ENCODE data around the gene AKIP1.
A peak's percentile ranks its signal among the peaks of the same experiment; 100 is the strongest.
"Not testable (repeated sequence)": the region's sequence is repeated elsewhere in the genome, so short reads cannot be mapped to it uniquely, and the experiment has no call there.

AKIP1 gene

DNA sequence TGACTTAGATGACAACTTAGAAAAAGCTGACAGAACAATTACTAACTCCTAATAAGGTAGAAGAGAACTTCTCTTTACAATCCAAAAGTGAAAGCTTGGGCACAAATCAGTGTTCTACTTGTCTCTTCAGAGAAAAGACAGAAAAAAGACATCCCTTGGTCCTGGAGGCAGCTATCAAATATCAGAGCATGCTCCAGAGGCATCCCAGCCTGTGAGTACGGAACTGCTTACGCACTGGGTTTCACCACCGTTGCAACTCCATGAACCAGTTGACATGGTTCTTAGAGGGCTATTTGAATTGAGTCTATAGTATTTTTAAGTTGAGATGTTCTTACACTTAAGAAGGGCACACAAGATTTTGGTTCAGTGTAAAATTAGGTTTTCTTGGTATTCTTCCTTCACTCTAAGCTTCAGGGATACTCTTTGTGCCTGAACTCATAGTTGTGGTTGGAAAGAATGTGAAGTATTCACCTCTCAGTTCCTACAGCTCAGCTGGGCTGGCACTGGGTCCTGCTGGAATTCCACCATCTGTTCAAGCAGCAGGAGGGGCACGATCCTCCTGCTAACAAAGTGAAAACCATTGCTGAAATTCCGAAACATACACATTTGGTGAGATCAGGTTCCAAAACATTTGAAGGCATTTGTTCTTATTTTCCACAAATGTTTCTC lies 6.3 kb downstream of the AKIP1 start:
- no peak for DNase-seq

DNA sequence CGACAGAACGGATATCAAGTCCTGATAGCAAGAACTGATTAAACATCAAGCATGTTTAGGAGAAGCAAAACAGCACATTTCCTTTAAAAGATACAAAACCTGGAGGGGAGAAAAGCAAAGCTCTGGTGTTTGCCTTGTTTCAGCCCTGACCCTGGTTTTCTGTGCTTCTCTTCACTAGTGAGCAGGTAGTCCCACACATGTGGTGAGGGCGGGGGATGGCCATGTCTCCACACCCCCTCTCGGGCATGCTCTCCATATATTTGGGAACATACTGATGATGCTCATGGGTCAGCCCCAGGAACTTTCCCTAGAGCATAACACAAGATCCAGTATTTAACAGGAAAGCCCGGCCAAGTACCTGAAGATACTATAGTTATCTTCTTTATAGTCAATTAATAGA lies 11.7 kb downstream of the AKIP1 start:
- no peak for DNase-seq

DNA sequence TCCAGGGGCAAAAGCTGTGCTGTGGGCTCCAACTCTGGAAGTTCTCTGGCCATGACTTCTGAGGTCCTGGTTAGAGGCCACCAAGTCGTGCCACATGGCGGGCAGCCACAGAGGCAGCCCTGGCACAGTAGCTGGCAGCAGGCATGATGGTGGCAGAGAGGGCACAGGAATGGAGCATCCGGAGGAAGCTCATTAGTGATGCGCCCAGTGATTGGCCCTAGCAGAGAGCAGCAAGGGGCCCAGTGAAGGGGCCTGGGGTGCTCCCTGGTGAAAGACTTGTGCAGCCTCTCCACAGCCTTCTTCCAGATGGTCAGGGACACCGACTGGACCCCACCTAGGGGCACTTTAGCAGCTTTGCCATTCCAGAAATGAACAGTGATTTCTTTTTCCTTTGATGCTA lies 14.7 kb downstream of the AKIP1 start:
- no peak for DNase-seq

DNA sequence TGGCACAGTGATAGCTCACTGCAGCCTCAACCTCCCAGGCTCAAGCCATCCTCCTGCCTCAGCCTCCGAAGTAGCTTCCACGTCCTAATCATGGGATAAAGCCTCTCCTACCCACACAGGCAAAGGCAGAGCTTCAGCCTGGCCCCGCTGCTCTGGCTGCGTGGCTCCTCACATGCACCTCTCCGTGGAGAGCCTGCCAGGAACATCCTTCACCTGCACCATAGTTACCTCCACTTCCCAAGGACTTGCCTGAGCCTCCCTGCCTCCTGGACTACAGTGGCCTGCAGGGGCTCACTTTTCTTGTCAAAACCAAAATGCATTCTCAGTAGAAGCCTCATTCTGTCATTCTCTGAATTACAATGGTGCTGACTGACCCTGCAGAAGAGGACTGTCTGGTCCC lies 15.2 kb downstream of the AKIP1 start:
- DNase-seq: no peak

DNA sequence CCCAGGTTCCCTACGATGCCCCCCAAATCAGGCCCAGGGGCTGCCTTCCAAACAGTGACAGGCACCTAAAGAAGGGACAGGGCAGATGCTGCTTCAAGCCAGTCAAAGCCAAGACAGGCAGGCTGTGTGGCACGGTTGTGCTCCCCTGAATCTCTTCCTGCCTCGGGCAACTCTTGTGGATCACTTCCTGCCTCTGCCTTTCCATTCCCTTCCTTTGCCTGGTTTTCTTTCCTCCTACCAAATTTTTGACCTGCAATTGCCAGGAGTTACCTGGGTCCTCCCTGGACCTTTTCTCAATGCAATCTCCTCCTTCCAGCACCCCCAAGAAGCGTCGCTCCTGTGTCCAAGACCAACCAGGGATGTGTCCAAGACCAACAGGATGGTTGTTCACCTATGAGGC lies 16.2 kb downstream of the AKIP1 start:
- no peak for DNase-seq

DNA sequence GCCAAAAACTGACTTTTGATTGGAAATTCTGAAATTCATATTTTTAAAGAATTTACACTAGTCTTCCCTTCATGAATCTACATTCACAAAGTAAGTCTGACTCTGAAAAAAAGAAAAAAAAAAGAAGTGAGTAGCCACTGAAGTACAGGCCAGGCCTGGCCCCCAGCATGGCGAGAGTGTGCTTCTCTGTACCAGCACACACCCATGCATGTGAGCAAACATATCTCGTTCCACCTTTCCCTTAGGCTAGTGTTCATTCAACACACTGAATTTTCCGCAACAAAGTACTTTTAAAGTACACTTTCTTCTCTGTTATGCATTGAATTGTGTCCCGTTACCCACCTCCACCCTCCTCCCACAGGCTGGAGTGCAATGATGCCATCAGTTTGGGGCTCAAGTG lies 17.2 kb downstream of the AKIP1 start:
- no peak for DNase-seq

DNA sequence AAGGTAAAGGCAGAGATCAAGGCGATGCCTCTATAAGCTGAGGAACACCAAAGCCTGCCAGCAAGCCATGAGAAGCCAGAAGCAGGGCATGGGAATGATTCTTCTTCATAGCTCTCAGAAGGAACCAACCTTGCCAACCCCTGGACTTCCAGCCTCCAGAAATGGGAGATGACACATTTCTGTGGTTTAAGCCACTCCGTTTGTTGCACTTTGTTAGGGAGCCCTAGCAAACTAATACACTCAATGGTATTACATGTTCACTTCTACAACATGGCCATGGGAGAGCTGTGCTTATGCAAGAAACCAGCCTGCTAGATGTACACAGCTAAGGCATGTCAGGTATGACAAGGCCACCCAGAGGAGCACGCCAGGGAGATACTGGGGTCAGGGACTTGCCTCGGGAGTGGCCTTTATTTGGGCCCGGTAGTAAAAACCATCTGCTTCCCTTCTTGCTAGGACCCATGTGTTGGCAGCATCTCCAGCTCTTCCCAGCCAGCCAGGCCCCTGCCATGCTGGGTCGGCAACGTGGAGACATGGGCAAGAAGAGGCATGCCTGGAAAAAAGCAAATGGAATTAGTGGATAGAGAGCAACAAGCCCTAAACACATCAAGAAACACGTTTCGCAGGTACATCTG lies 18.1 kb downstream of the AKIP1 start:
- no peak for DNase-seq

DNA sequence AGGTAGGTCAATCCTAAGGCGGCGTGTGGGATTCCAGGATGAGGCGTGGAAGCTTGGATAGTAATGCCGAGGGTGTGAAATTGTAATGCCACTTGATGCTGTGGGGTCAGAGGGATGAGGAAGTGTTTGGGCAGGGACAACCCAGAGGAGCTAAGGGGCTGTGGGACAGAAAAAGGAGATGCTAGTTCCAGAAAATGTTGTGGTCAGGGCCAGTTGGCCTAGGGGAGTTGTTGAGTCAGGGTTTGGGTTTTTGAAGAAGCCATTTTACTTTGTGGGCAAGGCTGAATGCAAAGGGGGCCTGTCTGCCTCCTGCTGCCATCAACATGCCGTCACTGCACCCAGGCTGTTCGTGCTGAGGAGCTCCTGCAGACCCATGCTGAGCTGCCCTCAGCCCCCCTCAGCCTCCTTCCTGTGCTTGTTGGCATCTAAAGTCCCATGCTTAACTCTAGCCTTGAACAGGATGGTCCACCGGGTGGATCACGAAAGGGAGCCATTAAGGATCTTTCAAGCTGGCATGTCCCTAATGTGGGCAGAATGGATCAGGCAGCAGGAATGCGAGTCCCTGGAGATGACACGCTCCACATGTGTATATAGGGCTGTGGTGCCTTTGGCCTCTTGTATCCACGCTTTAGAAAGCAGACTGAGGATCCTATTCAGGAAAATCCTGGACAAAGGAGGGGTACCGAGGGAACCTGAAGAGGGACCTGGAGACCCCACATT lies 19.6 kb downstream of the AKIP1 start:
- DNase-seq: no peak

DNA sequence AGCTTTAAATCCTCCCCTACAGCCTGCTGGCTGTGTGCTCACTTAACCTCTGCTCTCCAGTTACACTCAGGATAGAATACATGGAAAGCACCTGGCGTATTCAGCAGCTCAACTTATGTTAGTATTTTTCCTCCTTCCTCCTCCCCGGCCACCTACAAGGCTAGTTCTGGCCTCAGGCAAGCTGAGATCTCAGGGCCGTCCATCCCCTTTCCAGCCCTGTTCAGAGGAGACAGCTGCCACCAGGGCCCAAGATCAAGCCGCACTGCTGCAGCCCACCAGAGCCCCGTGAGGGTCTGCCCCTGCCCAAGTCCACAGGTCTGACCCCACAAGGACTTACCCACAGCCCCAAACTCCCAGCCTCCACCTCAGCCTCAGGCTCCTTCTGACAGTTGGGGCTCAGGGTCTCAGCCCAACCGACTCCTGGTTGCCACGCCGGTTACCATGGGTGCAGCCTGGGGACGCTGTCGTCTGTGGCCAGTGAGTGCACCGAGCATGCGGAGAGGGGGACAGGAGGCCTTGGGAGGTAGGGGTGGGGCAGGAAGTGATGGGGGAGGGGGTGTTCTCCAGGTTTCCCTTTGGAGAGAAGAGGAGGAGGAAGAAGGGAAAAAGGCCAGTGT lies 21.7 kb downstream of the AKIP1 start, which contains the start of gene C11orf16:
C11orf16 (minus strand) TSS at position 384 of the 617 bp plus-strand sequence. CDS start 639 bp downstream, outside the sequence.
- DNase-seq: no peak

DNA sequence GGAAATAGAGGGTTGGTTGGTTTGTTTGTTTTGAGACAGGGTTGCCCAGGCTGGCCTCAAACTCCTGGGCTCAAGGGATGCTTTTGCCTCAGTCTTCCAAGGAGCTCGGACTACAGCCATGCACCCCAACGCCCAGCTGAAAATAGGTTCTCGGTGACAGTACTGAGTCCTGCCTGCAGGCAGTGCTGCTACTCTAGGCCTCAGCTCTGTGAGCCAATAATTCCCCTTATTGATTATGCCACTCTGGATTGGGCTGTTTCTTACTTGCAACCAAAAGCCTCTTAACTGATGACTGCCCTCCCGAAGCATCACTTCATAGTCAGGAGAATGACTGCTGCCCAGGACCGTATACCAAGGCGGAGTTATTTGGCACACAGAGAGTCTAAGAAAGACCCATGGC lies 22.9 kb downstream of the AKIP1 start:
- no peak for DNase-seq

DNA sequence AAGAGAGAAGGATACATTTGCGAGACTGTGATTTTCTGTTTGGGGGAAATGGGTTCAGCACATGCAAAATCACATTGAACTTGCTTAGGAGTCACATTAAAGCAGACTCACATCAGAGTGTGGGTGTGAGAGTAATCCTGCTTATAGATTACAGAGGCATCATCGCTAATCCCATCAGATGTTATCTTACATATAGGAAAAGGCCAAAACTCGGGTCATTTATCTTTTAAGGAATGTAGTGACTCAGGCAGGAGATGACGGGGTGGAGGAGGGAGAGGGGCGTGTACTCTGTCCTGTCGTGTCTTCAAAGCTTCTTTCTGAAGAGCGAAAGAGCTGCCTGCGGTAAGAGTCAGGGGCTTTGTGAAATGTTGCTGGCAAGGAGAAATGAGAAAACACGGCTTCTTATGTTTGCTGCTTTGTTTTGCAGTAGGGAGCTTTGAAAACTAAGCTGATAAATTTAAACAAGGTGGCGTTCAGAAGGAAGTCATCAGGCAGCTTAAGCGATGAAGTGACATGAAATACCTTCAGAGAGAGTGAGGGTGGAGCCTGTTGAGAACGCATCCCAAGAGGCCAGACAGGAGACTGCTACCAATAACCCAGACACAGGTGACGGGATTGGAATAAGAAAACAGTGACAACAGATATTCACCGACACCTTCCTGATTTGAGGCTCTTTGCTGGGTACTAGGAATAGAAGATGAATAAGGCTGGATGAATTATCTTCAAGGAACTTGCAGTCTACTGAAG lies 23.9 kb downstream of the AKIP1 start:
- no peak for DNase-seq

DNA sequence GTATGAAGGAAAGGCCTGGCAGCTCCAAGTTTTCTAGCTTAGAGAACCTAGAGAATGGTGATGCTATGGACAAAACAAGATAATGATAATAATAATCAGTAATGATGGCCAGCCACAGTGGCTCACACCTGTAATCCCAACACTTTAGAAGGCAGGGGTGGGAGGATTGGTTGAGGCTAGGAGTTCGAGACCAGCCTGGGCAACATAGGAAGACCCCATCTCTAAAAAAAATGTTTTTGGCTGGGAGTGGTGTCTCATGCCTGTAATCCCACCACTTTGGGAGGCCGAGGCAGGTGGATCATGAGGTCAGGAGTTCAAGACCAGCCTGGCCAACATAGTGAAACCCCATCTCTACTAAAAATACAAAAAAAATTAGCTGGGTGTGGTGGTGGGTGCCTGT lies 24.8 kb downstream of the AKIP1 start:
- DNase-seq: not testable (repeated sequence)

DNA sequence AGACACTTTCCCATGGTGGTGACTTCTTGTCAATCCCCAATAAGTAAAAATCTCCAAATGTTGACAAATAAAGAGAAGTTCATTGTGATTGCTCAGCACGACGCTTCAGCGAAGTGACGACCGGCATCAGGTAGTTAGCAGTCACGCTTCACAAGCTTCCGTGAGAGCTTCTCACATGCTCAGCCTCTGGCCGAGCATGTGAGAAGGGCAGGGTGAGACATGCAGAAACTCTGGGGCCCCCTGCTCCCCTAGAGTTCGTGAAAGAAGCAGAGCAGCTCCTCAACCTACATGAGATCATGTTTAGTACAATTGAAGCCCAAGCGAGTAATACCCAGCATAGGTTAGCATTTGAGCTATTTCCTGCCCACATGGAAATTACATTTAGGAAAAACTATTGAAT lies 26.2 kb downstream of the AKIP1 start:
- no peak for DNase-seq

DNA sequence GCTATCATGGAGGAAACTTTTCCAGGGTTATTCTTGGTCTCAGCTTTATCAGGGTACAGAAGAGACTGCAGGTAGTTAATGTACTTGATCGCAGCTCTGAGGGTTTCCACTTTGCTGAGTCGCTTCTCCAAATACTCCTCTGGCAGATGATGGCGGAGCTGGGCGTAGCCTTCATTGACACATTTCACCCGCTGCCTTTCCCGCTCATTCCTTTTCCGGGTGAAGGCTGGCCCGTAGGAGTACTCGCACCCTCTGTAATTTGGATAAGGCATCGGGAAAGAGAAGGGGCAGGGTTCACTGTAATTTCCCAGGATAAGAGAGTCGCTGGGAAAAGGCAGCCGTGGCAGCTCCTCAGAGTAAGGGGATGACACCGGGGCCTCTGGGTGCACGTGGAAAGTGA lies 26.7 kb downstream of the AKIP1 start:
- DNase-seq: no peak

DNA sequence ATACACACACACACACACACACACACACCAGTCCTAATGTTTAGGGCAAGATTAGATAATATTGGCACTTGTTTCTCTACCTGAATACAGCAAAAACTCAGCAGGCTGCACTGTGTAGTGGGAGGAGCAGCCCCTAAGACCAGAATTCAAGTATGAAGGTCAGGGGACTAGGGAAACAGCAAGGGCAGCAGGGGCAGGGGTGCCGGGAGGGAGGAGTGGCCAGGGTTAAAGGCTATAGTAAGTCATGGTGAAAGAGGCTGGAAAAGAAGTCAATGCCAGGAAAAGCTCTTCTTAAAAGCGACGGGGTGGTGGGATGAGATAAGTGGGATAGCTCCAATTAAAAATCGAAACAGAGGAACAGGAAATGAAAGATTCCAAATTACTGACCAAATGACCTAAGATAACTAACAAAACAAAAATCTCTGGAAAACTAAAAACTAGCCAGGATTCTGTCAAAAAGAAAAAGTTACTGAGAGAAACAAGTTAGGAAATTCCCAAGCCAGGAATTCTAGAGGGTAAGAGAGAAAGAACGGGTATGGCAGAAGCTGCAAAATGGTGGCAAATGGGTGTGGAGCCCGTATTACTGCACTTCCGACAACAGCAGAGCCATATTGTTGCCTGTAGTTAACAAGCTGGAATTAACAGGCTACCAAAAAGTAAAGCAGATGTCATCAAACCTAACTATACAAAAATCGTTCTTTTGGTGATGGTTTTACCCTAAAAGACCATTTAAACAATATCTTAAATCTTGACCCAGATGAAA lies 30.5 kb downstream of the AKIP1 start:
- no peak for DNase-seq

DNA sequence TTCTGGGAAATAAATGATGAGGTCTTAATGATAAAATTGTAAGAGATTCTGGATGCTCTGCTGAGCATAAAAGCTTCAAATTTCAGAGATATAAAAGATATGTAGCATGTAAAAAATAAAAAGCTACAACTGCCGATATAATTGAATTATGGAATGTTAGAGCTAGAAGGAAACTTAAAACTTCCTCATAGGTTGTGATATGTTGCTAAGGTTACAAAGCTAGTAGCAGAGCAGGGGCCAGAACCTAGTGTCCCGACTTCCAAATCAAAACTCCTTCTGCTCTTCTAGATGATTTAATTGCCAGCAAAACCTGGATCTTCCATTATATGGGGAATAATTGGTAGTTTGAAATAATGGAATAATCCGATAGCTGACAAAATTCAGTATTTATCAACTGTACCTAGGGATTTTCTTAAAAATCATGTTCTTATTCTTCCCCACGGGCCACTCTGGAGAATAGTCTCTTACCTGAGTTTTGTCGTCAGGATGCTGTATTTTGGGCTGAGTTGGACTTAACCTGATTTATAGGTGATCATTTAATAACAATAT lies 31.6 kb downstream of the AKIP1 start, which contains the start of gene ASCL3:
ASCL3 (minus strand) TSS at position 499 of the 549 bp plus-strand sequence. CDS start 4,855 bp downstream, outside the sequence.
- DNase-seq: no peak

DNA sequence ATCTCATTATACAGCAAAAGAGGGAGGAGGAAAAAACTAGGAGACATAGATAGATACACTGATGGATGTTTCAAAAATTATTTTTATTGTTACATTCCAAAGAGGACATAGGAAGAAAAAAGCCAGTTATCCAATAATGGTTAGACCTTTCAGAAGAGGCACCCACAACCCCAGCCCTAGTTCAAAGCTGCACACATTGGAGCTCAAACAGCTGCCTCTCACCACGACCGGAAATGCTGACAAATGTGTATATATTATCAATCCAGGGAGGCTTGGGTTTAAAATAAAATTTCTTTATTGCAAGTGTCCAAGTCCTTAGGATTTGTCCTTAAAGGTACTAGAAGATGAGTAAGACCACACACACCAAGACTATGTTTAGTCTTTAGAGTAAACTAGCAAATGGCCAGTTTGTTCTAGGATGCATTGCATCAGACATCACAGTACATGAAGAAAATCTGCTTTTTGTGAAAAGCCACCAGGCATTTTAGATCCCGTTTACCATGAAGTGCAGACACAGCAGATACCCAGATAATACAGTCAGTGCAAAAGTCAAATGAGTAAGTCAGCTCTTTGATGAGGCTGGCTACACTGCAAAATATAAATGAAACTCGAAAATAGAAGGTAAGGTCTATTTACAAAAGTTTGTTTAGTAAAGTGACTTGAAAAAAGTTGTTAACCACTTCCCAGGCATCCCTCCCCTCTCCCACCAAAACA lies 36.4 kb downstream of the AKIP1 start:
- DNase-seq: no peak

DNA sequence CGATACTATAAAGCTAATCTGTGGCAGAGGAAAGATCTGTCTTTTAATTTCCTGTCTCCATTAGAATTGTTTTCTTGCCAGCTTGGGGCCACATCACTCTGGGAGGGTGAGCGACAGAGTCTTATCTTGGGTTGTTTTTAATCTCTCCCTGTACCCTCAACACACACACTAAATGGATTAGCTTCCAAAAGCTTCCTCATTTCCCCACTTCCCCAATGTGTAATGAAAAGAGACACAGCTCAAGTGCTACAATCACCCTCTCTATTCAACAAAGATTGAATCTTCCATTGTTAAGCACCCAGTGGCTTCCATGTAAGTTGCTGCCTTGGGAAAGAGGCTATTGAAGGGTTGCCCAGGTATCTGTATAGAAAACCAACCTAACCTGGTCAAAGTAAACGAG lies 37.9 kb downstream of the AKIP1 start:
- DNase-seq: peak in 1 of 2 experiments; percentile 4

DNA sequence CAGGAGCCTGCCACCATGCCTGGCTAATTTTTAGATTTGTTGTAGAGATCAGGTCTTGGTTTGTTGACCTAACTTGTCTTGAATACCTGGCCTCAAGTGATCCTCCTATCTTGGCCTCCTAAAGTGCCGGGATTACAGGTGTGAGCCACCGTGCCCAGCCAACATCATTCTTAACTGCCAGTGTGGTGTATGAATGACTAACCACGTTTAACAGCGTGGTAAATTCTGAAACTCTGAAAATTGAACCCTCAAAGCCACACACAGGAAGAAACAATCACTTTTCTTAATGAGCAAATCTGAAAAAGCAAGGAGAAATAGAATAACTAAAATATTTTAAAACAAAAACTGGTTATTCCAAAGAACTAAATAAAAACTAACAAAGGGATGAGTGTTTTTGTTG lies 45.9 kb downstream of the AKIP1 start:
- no peak for DNase-seq

DNA sequence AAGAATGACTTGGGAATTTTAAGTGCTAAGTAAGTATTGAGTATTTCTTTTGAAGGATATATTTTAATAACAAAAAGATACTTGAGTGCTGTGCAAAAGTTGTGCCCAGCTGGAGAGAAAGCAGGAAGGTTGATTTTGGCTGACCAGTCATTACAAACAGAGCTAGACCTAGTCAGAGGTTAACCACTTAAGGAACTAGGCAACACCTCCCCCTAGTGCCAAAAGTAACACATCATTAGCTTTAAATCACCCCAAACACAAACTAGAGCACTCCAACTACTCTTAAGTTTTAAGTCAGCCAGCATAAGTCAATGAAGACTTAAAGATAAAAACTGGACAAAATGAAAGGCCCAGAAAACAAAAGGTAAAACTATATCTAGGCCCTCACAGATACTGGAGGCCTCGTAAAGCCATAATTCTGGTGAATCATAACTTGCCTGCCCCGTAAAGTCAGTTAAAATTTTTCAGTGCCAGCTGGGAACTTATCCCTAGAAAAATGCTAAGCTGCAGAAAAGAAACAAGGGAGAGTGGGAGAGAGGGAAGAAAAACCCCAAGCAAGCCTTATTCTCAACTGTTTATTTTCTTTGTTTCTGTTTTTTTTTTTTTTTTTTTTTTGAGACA lies 48.7 kb downstream of the AKIP1 start:
- DNase-seq: peak in 1 of 2 experiments; percentile 35

DNA sequence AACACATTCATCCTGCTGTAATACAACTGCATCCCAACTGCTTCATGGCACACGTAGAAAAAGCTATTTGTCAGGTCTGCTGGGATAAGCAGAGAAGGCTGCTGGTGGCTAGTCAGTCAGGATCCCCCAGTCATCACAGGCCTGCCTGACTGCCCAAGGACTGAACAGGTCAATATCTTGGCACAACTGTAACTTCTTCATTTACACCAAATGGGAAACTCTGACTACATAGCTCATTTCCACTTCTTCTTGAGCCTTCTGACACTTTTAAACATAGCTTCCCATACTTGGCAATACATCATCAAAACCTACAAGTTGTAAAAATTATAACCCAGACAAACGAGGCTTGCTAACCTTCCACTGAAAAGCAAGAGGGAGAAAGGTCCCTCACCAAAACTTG lies 50.4 kb downstream of the AKIP1 start:
- DNase-seq: no peak

Data from NCI-H2081 (cell line).